RWPE2 (cell line): ENCODE measurements around the gene OPTC.
A peak's percentile ranks its signal among the peaks of the same experiment; 100 is the strongest.

Experiments
- ATAC-seq: fragments of 200-7000 bp; cut with Tn5 transposase; 3 replicates; pipeline ENCODE4 v1.9.1; 2021; ENCODE audit warnings: low read depth
- DNase-seq: peaks from one replicate; pipeline ENCODE4 v3.0.0-alpha.2; 2020; ENCODE audit warnings: low spot score
- H3K27ac ChIP-seq: fragments of 450-650 bp; 2 replicates; pipeline ENCODE4 v1.5.1; 2017; ENCODE audit warnings: mild to moderate bottlenecking; ENCODE audit not compliant: poor library complexity, severe bottlenecking
- H3K27me3 ChIP-seq: fragments of 250-450 bp; sonication (Bioruptor Pico); 2 replicates; pipeline ENCODE4 v1.5.1; 2021; ENCODE audit warnings: mild to moderate bottlenecking, moderate library complexity; ENCODE audit not compliant: insufficient read depth, poor library complexity, severe bottlenecking
- H3K36me3 ChIP-seq: fragments of 250-450 bp; sonication (Bioruptor Pico); 2 replicates; pipeline ENCODE4 v1.5.1; 2020; ENCODE audit warnings: low read depth, mild to moderate bottlenecking, moderate library complexity
- H3K4me1 ChIP-seq: fragments of 250-450 bp; sonication (Bioruptor Pico); 2 replicates; pipeline ENCODE4 v1.5.1; 2021; ENCODE audit warnings: mild to moderate bottlenecking, moderate library complexity; ENCODE audit not compliant: insufficient read depth, poor library complexity, severe bottlenecking
- H3K4me3 ChIP-seq: fragments of 250-450 bp; sonication (Bioruptor Pico); 2 replicates; pipeline ENCODE4 v1.5.1; 2021; ENCODE audit warnings: mild to moderate bottlenecking, moderate library complexity; ENCODE audit not compliant: severe bottlenecking
- H3K9me3 ChIP-seq: fragments of 250-450 bp; sonication (Bioruptor Pico); 2 replicates; pipeline ENCODE4 v1.5.1; 2021; ENCODE audit warnings: mild to moderate bottlenecking, moderate library complexity; ENCODE audit not compliant: severe bottlenecking
- TF ChIP-seq, protein P1 (sequence below): fragments of 450-650 bp; IDR thresholded peaks from one replicate; pipeline ENCODE4 v1.5.1; 2017; ENCODE audit warnings: mild to moderate bottlenecking, moderate library complexity; ENCODE audit not compliant: poor library complexity, severe bottlenecking

The OPTC gene

DNA sequence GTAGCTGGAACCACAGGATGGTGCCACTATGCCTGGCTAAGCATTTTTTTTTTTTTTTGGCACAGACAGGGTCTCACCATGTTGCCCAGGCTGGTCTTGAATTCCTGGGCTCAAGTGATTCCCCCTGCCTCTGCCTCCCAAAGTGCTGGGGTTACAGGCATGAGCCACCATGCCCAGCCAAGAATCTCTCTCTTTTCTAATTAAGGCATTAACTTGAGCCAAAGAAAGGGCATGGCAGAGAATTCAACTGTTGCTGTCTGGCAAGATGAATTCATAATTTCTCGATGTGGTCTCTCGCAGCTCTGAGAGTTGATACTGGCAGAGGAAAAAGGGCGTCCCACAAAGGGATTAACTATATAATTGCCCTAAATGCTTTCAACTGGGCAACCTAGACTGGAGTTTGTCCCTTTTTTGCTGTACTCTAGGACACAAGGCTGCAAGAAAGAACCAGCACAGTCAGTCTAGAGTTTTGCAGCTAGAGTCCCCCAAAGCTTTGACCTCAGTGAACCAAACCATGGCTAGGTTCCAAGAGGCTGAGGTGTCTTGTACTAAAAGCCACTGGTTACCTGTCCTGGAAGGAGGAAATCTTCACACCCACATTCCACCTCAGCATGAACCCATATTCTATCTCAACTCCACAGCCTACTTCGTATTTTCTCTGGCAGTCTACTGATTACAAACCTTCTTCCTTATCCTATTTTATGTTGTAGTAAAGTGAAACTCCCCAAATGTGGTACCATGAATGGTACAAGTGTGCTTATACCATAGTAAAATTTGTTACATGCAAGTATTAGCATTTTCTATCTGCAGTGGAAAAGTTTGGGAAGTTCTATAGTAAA is 51.2 kb downstream of the OPTC start:
- no peak overlapping the region for H3K27ac ChIP-seq
- ATAC-seq = peak; percentile 43
- TF ChIP-seq, protein P1, sequence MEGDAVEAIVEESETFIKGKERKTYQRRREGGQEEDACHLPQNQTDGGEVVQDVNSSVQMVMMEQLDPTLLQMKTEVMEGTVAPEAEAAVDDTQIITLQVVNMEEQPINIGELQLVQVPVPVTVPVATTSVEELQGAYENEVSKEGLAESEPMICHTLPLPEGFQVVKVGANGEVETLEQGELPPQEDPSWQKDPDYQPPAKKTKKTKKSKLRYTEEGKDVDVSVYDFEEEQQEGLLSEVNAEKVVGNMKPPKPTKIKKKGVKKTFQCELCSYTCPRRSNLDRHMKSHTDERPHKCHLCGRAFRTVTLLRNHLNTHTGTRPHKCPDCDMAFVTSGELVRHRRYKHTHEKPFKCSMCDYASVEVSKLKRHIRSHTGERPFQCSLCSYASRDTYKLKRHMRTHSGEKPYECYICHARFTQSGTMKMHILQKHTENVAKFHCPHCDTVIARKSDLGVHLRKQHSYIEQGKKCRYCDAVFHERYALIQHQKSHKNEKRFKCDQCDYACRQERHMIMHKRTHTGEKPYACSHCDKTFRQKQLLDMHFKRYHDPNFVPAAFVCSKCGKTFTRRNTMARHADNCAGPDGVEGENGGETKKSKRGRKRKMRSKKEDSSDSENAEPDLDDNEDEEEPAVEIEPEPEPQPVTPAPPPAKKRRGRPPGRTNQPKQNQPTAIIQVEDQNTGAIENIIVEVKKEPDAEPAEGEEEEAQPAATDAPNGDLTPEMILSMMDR = no peak
- DNase-seq = no peak
- H3K36me3 ChIP-seq = no peaks in the 10 kb centered on the region
- H3K4me3 ChIP-seq = no peak overlapping the region
- no peaks in the 10 kb centered on the region for H3K9me3 ChIP-seq
- H3K27me3 ChIP-seq = no peaks in the 10 kb centered on the region
- H3K4me1 ChIP-seq = peaks cover 16% of the 10 kb centered on the region

DNA sequence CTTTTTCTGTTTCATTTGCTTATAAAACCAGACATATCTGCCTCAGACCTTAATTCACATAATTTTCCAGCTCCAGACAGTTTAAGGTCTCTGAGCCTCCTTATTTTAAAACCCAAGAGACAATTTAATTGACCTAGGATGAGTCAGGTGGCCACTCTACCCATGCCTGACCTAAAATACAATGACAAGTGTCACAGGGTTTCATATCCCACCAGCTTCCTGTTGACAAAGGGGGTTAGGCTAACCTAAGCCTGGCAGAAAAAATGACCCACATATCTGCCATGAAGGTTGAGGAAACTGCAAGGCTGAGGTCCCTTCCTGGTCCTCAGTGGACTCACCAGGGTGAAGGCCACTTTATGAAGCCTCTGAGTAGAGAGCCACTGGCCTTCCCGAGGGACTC is 52.3 kb downstream of the OPTC start:
- H3K36me3 ChIP-seq = no peaks in the 10 kb centered on the region
- no peaks in the 10 kb centered on the region for H3K27me3 ChIP-seq
- DNase-seq (no peak), ATAC-seq (no peak)
- no peak overlapping the region for H3K4me3 ChIP-seq
- H3K9me3 ChIP-seq = no peaks in the 10 kb centered on the region
- H3K27ac ChIP-seq = no peak overlapping the region
- H3K4me1 ChIP-seq = peaks cover 16% of the 10 kb centered on the region
- TF ChIP-seq, protein P1 = no peak

DNA sequence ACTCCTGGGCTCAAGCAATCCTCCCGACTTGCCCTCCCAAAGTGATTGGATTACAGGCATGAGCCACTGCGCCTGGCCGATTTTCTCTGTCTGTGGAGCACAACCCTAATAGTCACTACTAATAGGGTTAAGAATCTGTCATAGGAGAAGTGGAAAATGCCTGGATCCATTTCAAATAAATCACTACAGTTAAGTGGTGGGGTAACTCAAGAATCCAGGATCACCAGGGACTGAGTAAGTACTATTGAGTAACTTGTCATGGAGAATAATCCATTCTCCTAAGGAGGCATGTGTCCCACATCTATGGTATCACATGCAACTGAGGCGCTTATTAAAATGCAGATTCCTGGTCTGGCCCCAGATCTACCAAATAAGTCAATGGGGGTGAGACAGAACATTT is 53.2 kb downstream of the OPTC start:
- Histone ChIP-seq H3K27me3 (no peaks in the 10 kb centered on the region), H3K27ac (no peak overlapping the region), H3K4me1 (peaks cover 16% of the 10 kb centered on the region), H3K4me3 (no peak overlapping the region), H3K9me3 (no peaks in the 10 kb centered on the region), H3K36me3 (no peaks in the 10 kb centered on the region)
- ATAC-seq (no peak), DNase-seq (no peak)
- TF ChIP-seq, protein P1 = no peak

DNA sequence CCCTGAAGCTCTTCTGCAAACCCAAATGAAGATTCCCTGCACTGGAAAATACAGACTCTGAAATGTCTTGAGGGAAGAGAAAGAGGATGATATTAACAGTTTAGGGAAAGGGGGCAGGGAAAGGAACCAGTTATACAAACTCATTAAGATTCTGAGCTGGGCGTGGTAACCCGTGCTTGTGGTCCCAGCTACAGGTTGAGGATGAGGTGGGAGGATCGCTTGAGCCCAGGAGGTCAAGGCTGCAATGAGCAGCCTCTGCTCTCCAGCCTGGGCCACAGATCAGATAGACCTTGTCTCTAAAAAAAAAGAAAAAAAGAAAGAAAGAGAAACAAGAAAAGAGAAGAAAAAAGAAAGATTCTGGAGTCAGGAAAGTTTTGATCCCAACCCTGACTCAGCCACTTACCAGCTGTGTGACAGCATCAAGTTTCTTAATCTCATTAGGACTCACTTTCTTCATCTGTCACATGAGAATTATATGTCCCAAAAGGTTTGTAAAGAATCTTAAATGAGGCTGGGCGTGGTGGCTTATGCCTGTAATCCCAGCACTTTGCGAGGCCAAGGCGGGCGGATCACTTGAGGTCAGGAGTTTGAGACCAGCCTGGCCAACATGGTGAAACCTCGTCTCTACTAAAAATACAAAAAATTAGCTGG is 53.9 kb downstream of the OPTC start:
- Histone ChIP-seq H3K4me3 (no peak overlapping the region), H3K27ac (no peak overlapping the region), H3K9me3 (no peaks in the 10 kb centered on the region), H3K4me1 (peaks cover 16% of the 10 kb centered on the region), H3K27me3 (no peaks in the 10 kb centered on the region), H3K36me3 (no peaks in the 10 kb centered on the region)
- TF ChIP-seq, protein P1 = no peak
- DNase-seq (no peak), ATAC-seq (no peak)

DNA sequence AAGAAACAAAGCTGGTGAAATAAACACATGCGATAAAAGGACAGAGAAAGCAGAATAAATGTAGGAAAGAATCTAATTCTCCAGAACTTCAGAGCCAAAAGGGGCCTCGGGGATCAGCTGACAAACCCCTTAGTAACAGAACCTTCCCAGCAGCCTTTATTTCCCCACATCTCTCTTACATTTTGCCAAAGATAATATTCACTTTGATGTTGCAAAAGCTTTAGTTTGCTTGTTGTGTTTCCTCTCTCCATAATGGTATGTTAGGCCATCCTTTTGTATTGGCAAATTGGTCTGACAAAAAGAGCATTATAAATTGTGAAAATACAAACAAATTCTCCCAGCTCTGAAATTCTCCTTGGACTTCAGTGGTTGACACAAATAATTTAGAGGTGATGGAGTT is 54.9 kb downstream of the OPTC start:
- TF ChIP-seq, protein P1 = no peak
- Histone ChIP-seq H3K4me1 (peaks cover 16% of the 10 kb centered on the region), H3K36me3 (no peaks in the 10 kb centered on the region), H3K4me3 (no peak overlapping the region), H3K27ac (no peak overlapping the region), H3K9me3 (no peaks in the 10 kb centered on the region), H3K27me3 (no peaks in the 10 kb centered on the region)
- DNase-seq = no peak
- no peak for ATAC-seq
